Left lung (tissue), 10 donors: ENCODE results near the gene ANTXRL. TPM values are rescaled to one million over a fixed set of nuclear protein-coding genes. Genes with fewer than 3 reads are reported as not detected.
A peak's percentile ranks its signal among the peaks of the same experiment; 100 is the strongest.

Source experiments
- ATAC-seq: fragments of 200-7000 bp; cut with Tn5 transposase; one replicate; pipeline ENCODE4 v1.9.1; 2020; ENCODE audit warnings: moderate library complexity
- DNase-seq, 4 donors: peaks; one replicate each; pipeline ENCODE4 v3.0.0-alpha.2; 2013 to 2020
- H3K27ac ChIP-seq, 2 donors: fragments of 200-600 bp; sonication (generic) in 1 of 2; one replicate each; pipeline versions ENCODE4 v1.5.0 to v1.8.0; 2020 to 2021
- H3K27me3 ChIP-seq, 2 donors: fragments of 200-600 bp; sonication (generic) in 1 of 2; one replicate each; pipeline versions ENCODE4 v1.5.0 to v1.8.0; 2020 to 2021
- H3K36me3 ChIP-seq, 2 donors: fragments of 200-600 bp; sonication (generic) in 1 of 2; one replicate each; pipeline versions ENCODE4 v1.5.0 to v1.8.0; 2020 to 2021
- H3K4me1 ChIP-seq, 2 donors: fragments of 200-600 bp; one replicate each; pipeline ENCODE4 v1.8.0; 2021
- H3K4me3 ChIP-seq, 2 donors: fragments of 200-600 bp; sonication (generic) in 1 of 2; one replicate each; pipeline versions ENCODE4 v1.5.0 to v1.8.0; 2020 to 2021; ENCODE audit warnings: mild to moderate bottlenecking in 1 of 2
- H3K9me3 ChIP-seq, 2 donors: fragments of 200-600 bp; sonication (generic) in 1 of 2; one replicate each; pipeline versions ENCODE4 v1.5.0 to v1.8.0; 2020 to 2021
- intact Hi-C, 2 donors: fragments of 100-400 bp; cut with DNase I; formaldehyde crosslinking; loops; one replicate each; pipeline versions ENCODE4 v1.11.2 to v1.14.2; 2022
- polyA plus RNA-seq, 6 donors: library from polyadenylated mRNA; unstranded; fragments of 120-200 nt; gene quantifications; one replicate each; pipeline ENCODE4 v1.2.1, GENCODE V29; 2013; ENCODE audit not compliant: insufficient read length in 6 of 6
- total RNA-seq, 2 donors: library from RNA; stranded (reverse); fragmentation: NEBNext Ultra II Directional; extraction: Animal tissue kit (Norgen Biotek cat#: 25700); gene quantifications; one replicate each; pipeline ENCODE4 v1.2.1, GENCODE V29; 2021
- TF ChIP-seq, protein P1 (sequence below), 2 donors: fragments of 200-600 bp; sonication (generic) in 1 of 2; IDR thresholded peaks; one replicate each; pipeline versions ENCODE4 v1.5.0 to v1.8.0; 2021; ENCODE audit warnings: antibody characterized with exemption in 2 of 2
- donor health status: DM: no; HTN: yes; CAD: no.
- donor health status: DM: no; HTN: no; CAD: no.

ANTXRL gene
- total and polyA plus RNA-seq, 8 donors, result not detected

DNA sequence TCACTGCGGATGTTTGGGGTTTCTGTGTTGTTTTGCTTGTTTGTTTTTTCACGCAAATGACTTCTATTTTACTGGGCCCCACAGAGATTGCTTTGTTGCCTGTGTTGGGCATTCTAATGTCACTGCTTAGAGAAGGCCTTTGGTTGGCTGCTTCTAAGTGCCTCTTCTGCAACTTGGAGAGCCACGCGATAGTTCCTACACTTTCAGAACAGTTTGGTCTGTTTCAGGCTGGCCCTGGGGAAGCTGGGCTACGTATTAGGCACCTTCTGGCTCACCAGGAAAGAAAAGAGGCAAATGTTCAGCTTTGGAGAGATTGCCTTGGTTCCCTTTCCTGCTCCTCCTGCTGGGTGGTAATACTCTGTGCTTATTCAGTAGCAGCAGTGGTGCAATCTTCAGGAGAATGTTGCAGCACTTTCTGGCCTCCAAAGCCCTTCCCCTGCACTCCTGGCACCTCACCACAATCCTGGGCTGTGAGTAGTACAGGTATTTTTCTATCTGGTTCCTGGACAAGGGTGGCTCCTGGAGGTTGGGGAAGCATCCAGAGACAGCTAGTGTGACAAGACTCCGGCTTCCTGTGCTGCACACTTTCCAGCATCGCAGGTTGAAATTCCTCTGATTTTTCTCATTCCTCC, 1.2 kb downstream of the ANTXRL start:
- Histone ChIP-seq H3K4me3 (no peak overlapping the region), H3K9me3 (no peaks in the 10 kb centered on the region), H3K36me3 (no peaks in the 10 kb centered on the region), H3K27me3 (peaks cover 0 to 9% of the 10 kb centered on the region in 2 donors), H3K4me1 (peaks cover 5 to 28% of the 10 kb centered on the region in 2 donors), H3K27ac (peak overlapping the region in 1 of 2 donors; percentile 1)
- intact Hi-C loops, result loop anchor here in 1 of 2 donors (10.0 kb wide), 1 partner anchor 183 kb away; no protein-coding TSS in a partner anchor
- ATAC-seq, result peak; percentile 14
- peak in 1 of 4 donors; percentile 40 for DNase-seq
- TF ChIP-seq, protein P1, sequence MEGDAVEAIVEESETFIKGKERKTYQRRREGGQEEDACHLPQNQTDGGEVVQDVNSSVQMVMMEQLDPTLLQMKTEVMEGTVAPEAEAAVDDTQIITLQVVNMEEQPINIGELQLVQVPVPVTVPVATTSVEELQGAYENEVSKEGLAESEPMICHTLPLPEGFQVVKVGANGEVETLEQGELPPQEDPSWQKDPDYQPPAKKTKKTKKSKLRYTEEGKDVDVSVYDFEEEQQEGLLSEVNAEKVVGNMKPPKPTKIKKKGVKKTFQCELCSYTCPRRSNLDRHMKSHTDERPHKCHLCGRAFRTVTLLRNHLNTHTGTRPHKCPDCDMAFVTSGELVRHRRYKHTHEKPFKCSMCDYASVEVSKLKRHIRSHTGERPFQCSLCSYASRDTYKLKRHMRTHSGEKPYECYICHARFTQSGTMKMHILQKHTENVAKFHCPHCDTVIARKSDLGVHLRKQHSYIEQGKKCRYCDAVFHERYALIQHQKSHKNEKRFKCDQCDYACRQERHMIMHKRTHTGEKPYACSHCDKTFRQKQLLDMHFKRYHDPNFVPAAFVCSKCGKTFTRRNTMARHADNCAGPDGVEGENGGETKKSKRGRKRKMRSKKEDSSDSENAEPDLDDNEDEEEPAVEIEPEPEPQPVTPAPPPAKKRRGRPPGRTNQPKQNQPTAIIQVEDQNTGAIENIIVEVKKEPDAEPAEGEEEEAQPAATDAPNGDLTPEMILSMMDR (IDR thresholded peaks at IDR 0.05), result no peak

DNA sequence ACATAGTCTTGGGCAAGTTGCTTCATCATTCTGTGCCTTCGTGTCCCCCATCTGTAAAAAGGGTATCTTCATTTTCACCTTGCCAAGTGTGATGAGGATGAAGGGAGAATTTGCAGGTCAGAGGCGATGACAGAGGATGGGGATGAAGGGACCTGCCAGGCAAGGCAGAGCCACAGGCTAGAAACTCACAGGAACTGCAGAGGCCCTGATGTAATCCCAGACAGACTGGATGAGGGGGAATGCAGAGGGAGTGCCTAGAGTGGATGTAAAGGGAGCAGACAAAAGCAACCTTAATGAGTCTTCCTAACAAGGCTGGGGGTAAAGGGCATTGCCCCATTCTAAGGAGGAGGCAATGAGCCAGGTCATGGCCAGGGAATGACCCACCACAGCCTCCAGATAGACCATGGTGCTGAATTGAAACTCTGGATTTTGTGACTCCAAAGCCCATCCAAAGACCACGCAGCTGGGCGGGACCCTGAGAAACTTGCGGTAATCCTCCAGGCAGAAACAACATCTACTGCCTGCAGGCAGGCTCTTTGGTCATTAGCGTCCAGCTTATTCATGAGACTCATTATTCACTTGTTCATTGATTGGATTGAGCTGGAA, 1.9 kb downstream of the ANTXRL start:
- intact Hi-C loops, result loop anchor here in 1 of 2 donors (10.0 kb wide), 1 partner anchor 184 kb away; no protein-coding TSS in a partner anchor

DNA sequence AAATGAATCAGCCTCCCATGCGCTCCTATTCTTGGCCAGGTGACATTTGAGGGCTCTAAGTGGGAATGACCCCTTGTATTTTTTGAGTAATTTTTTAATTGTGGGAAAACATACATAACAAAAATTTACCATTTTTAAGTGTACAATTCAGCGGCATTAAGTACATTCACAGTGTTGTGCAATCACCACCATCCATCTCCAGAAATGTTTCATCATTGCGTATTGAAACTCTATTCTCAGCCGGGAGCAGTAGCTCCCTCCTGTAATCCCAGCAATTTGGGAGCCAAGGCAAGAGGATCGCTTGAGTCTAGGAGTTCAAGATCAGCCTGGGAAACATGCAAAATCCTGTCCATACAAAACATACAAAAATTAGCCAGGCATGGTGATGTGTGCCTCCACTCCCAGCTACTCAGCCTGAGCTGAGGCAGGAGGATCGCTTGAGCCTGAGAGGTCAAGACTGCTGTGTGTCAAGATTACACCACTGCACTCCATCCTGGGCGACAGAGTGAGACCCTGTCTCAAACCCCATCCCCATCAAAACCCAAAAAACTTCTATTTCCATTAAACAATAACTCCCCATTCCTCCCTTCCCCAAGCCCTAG, 2.5 kb downstream of the ANTXRL start:
- ATAC-seq, result no peak
- intact Hi-C loops, result loop anchor here in 1 of 2 donors (10.0 kb wide), 1 partner anchor 185 kb away; no protein-coding TSS in a partner anchor

More for the DNA sequence above, 1.9 kb downstream of the ANTXRL start:
- TF ChIP-seq, protein P1 (IDR thresholded peaks at IDR 0.05), result no peak
- ATAC-seq, result no peak
- peak overlapping the region in 1 of 2 donors; percentile 1 for H3K27ac ChIP-seq
- H3K4me1 ChIP-seq, result peaks cover 5 to 26% of the 10 kb centered on the region in 2 donors
- H3K9me3 ChIP-seq, result no peaks in the 10 kb centered on the region
- H3K4me3 ChIP-seq, result no peak overlapping the region
- H3K36me3 ChIP-seq, result no peaks in the 10 kb centered on the region
- DNase-seq, result no peak
- peaks cover 0 to 1% of the 10 kb centered on the region in 2 donors for H3K27me3 ChIP-seq

DNA sequence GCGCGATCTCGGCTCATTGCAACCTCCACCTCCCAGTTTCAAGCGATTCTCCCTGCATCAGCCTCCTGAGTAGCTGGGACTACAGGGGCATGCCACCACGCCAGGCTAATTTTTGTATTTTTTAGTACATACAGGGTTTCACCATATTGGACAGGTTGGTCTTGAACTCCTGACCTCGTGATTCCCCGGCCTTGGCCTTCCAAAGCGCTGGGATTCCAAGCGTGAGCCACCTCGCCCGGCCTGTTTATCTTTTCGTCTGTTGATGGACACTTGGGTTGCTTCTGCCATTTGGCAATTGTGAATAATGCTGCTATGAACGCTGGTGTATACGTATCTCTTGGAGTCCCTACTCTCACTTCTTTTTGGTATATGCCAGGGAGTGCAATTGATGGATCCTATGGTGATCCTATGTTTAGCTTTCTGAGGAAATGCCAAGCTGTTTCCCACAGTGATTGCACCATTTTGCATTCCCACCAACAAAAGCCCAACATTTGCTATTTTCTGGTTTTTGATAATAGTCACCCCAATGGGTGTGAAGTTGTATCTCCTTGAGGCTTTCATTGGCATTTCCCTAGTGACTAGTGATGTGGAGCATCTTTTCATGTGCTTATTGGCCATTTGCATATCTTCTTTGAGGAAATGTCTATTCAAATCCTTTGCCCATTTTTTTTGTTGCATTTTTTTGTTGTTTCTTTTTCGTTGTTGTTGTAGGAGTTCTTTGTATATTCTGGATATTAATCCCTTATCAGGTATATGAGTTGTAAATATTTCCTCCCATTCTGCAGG, 3.5 kb downstream of the ANTXRL start:
- Histone ChIP-seq H3K4me3 (no peak overlapping the region), H3K36me3 (no peaks in the 10 kb centered on the region), H3K4me1 (peaks cover 5 to 14% of the 10 kb centered on the region in 2 donors), H3K27ac (no peak overlapping the region), H3K27me3 (no peaks in the 10 kb centered on the region), H3K9me3 (no peaks in the 10 kb centered on the region)
- no peak for ATAC-seq
- DNase-seq, result peak in 1 of 4 donors; percentile 7
- TF ChIP-seq, protein P1 (IDR thresholded peaks at IDR 0.05), result no peak
- intact Hi-C loops, result no loop called here

More for the DNA sequence above, 2.5 kb downstream of the ANTXRL start:
- Histone ChIP-seq H3K4me1 (peaks cover 5 to 20% of the 10 kb centered on the region in 2 donors), H3K9me3 (no peaks in the 10 kb centered on the region), H3K36me3 (no peaks in the 10 kb centered on the region), H3K4me3 (no peak overlapping the region), H3K27me3 (no peaks in the 10 kb centered on the region), H3K27ac (no peak overlapping the region)
- TF ChIP-seq, protein P1 (IDR thresholded peaks at IDR 0.05), result no peak
- no peak for DNase-seq
